Small intestine (tissue), 16 donors: ENCODE data around the gene PLXNA4. TPM values are rescaled to one million over a fixed set of nuclear protein-coding genes. Genes with fewer than 3 reads are reported as not detected.

Source experiments
- DNase-seq, 2 donors: peaks; one replicate each; pipeline versions ENCODE4 v3.0.0 to v3.0.0-alpha.2; 2013
- FAIRE-seq: peaks from 2 replicates; lab custom pipeline; 2012; peaks lifted over from hg19 to GRCh38; lab: Jason Lieb, UNC
- H3K27ac ChIP-seq, 3 donors: one replicate each; pipeline ENCODE4 v1.5.1; 2013; ENCODE audit warnings: low read length in 2 of 3, mild to moderate bottlenecking in 2 of 3, control low read depth in 1 of 3, inconsistent platforms in 1 of 3, low read depth in 1 of 3, moderate library complexity in 1 of 3
- H3K27me3 ChIP-seq, 3 donors: one replicate each; pipeline ENCODE4 v1.6.1; 2013; ENCODE audit warnings: low read length in 3 of 3, inconsistent platforms in 1 of 3; ENCODE audit not compliant: control insufficient read depth in 3 of 3, insufficient read depth in 3 of 3
- H3K36me3 ChIP-seq, 3 donors: one replicate each; pipeline ENCODE4 v1.6.1; 2013; ENCODE audit warnings: low read length in 3 of 3, inconsistent platforms in 1 of 3, low read depth in 1 of 3, mild to moderate bottlenecking in 1 of 3, moderate library complexity in 1 of 3; ENCODE audit not compliant: control insufficient read depth in 3 of 3, insufficient read depth in 2 of 3
- H3K4me1 ChIP-seq, 3 donors: one replicate each; pipeline ENCODE4 v1.6.1; 2013; ENCODE audit warnings: low read length in 2 of 3, inconsistent platforms in 1 of 3, low read depth in 1 of 3, mild to moderate bottlenecking in 1 of 3, moderate library complexity in 1 of 3; ENCODE audit not compliant: control insufficient read depth in 3 of 3, insufficient read depth in 2 of 3
- H3K4me3 ChIP-seq, 3 donors: one replicate each; pipeline ENCODE4 v1.5.1; 2013; ENCODE audit warnings: low read length in 3 of 3, control low read depth in 1 of 3, inconsistent platforms in 1 of 3, low read depth in 1 of 3, mild to moderate bottlenecking in 1 of 3, moderate library complexity in 1 of 3
- H3K9me3 ChIP-seq, 2 donors: one replicate each; pipeline ENCODE4 v1.6.1; 2013; ENCODE audit warnings: low read depth in 1 of 2, low read length in 1 of 2; ENCODE audit not compliant: control insufficient read depth in 2 of 2, insufficient read depth in 1 of 2
- WGBS, 3 donors: extraction: QIAGEN DNeasy Blood & Tissue Kit; methylation state at CpG; one replicate each; pipeline ENCODE4 v1.1.7; 2013; 5-methylcytosine and 5-hydroxymethylcytosine counted together
- long read RNA-seq, 10 donors: transcript quantifications; one replicate each; lab custom pipeline, GENCODE V29; 2026
- polyA plus RNA-seq, 4 donors: library from polyadenylated mRNA; stranded (reverse) in 3 of 4; unstranded in 1 of 4; fragments of 200-250 nt in 3 of 4; fragments of 120-200 nt in 1 of 4; gene quantifications; one replicate each; pipeline versions ENCODE4 v1.2.1 to v1.2.3, GENCODE V29; 2013
- donor health status: healthy with polysubstance abuse.
- donor health status: control.
- donor health status: control.
- donor health status: Bipolar disorder and iron deficiency.
- donor health status: healthy.

Gene PLXNA4
- polyA plus RNA-seq: 1 to 10 TPM in 2 of 4 donors, under 1 TPM in 1, not detected in 1; under 0.01 to 3.9 (median 1.2) TPM
- long read RNA-seq, donor 1, partial matches to known transcripts: 0 of 1 reads
- long read RNA-seq, donor 1, other reads (novel, unspliced or antisense): 0 of 1 reads
- long read RNA-seq, donor 2: 0 reads
- long read RNA-seq, donor 3: 0 reads
- long read RNA-seq, donor 4: 0 reads
- long read RNA-seq, donor 5: 0 reads
- long read RNA-seq, donor 6: 0 reads
- long read RNA-seq, donor 7: 0 reads
- long read RNA-seq, donor 8: 0 reads
- long read RNA-seq, donor 9: 0 reads
- long read RNA-seq, donor 10: 0 reads

GRCh38 chr7:132575982-132576720 lies at the start of gene PLXNA4:
Gene PLXNA4 (minus strand): TSS chr7:132576470. CDS start chr7:132508693, 67,777 bp downstream.
- no peaks in the 10 kb centered on the region for H3K36me3 ChIP-seq
- DNase-seq: peak in 1 of 2 donors; percentile 28
- no peak for FAIRE-seq
- no peaks in the 10 kb centered on the region for H3K9me3 ChIP-seq
- WGBS, 3 donors: 0 to 2% (median 1%) methylated on average over 49 to 67 of the region's 67 CpGs
- no peak within 1 kb of the TSS for H3K27ac ChIP-seq
- peaks cover 0 to 15% (median 0%) of the 10 kb centered on the region in 3 donors for H3K4me1 ChIP-seq
- peaks cover 13 to 78% (median 26%) of the 10 kb centered on the region in 3 donors for H3K27me3 ChIP-seq
- H3K4me3 ChIP-seq: peak within 1 kb of the TSS; percentile 5 to 46 (median 42)

GRCh38 chr7:132625651-132626050 lies 49.4 kb upstream of the PLXNA4 start:
- H3K4me3 ChIP-seq: no peak overlapping the region
- no peaks in the 10 kb centered on the region for H3K9me3 ChIP-seq
- DNase-seq (no peak), FAIRE-seq (no peak)
- H3K27ac ChIP-seq: no peak overlapping the region
- 69 to 88% (median 79%) methylated on average over 2 of the region's 2 CpGs for WGBS, 3 donors
- H3K36me3 ChIP-seq: no peaks in the 10 kb centered on the region
- no peaks in the 10 kb centered on the region for H3K27me3 ChIP-seq
- H3K4me1 ChIP-seq: no peaks in the 10 kb centered on the region

- H3K4me3 ChIP-seq: no peak overlapping the region
- H3K27ac ChIP-seq: no peak overlapping the region
- no peaks in the 10 kb centered on the region for H3K9me3 ChIP-seq
- no peak for FAIRE-seq
- no peak for DNase-seq
- no peaks in the 10 kb centered on the region for H3K36me3 ChIP-seq
- no peaks in the 10 kb centered on the region for H3K27me3 ChIP-seq
- no peaks in the 10 kb centered on the region for H3K4me1 ChIP-seq
- WGBS, 3 donors: 87 to 94% (median 93%) methylated on average over 4 of the region's 4 CpGs
These were observed 45.8 kb upstream of the PLXNA4 start for GRCh38 chr7:132622081-132622480.

- no peak overlapping the region for H3K27ac ChIP-seq
- FAIRE-seq: no peak
- H3K36me3 ChIP-seq: no peaks in the 10 kb centered on the region
- H3K4me3 ChIP-seq: no peak overlapping the region
- H3K9me3 ChIP-seq: no peaks in the 10 kb centered on the region
- DNase-seq: no peak
- H3K27me3 ChIP-seq: peaks cover 0 to 17% (median 0%) of the 10 kb centered on the region in 3 donors
- no peaks in the 10 kb centered on the region for H3K4me1 ChIP-seq
- WGBS, 3 donors: 90 to 94% (median 93%) methylated on average over 6 of the region's 6 CpGs
These were observed 43.7 kb upstream of the PLXNA4 start for GRCh38 chr7:132619967-132620366.

GRCh38 chr7:132618956-132619305 lies 42.7 kb upstream of the PLXNA4 start:
- WGBS, 3 donors: 80 to 87% (median 83%) methylated on average over 2 of the region's 2 CpGs
- DNase-seq (no peak), FAIRE-seq (no peak)
- no peak overlapping the region for H3K4me3 ChIP-seq
- H3K9me3 ChIP-seq: no peaks in the 10 kb centered on the region
- H3K36me3 ChIP-seq: no peaks in the 10 kb centered on the region
- H3K4me1 ChIP-seq: no peaks in the 10 kb centered on the region
- H3K27ac ChIP-seq: no peak overlapping the region
- peaks cover 0 to 26% (median 0%) of the 10 kb centered on the region in 3 donors for H3K27me3 ChIP-seq

GRCh38 chr7:132618271-132618955 lies 42.1 kb upstream of the PLXNA4 start:
- peaks cover 0 to 2% of the 10 kb centered on the region in 2 donors for H3K9me3 ChIP-seq
- H3K36me3 ChIP-seq: no peaks in the 10 kb centered on the region
- no peak for DNase-seq
- H3K4me3 ChIP-seq: no peak overlapping the region
- no peak overlapping the region for H3K27ac ChIP-seq
- H3K27me3 ChIP-seq: peaks cover 0 to 28% (median 0%) of the 10 kb centered on the region in 3 donors
- 75 to 82% (median 78%) methylated on average over 2 of the region's 2 CpGs for WGBS, 3 donors
- no peak for FAIRE-seq
- H3K4me1 ChIP-seq: no peaks in the 10 kb centered on the region

- FAIRE-seq (no peak), DNase-seq (peak; percentile 4 to 31)
- 15 to 23% (median 22%) methylated on average over 25 of the region's 25 CpGs for WGBS, 3 donors
- peaks cover 0 to 36% (median 0%) of the 10 kb centered on the region in 3 donors for H3K27me3 ChIP-seq
- H3K9me3 ChIP-seq: peaks cover 0 to 2% of the 10 kb centered on the region in 2 donors
- no peaks in the 10 kb centered on the region for H3K36me3 ChIP-seq
- no peak overlapping the region for H3K27ac ChIP-seq
- no peaks in the 10 kb centered on the region for H3K4me1 ChIP-seq
- H3K4me3 ChIP-seq: no peak overlapping the region
These were observed 38.4 kb upstream of the PLXNA4 start for GRCh38 chr7:132614428-132615318.
